ENCODE data around the gene HBG1.

The HBG1 gene

DNA sequence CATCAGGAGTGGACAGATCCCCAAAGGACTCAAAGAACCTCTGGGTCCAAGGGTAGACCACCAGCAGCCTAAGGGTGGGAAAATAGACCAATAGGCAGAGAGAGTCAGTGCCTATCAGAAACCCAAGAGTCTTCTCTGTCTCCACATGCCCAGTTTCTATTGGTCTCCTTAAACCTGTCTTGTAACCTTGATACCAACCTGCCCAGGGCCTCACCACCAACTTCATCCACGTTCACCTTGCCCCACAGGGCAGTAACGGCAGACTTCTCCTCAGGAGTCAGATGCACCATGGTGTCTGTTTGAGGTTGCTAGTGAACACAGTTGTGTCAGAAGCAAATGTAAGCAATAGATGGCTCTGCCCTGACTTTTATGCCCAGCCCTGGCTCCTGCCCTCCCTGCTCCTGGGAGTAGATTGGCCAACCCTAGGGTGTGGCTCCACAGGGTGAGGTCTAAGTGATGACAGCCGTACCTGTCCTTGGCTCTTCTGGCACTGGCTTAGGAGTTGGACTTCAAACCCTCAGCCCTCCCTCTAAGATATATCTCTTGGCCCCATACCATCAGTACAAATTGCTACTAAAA is 22.8 kb downstream of the HBG1 start, which contains the start of gene HBB:
Gene HBB, minus strand, starts transcription at position 340 of the 579 bp plus-strand sequence. Its CDS starts 50 bp downstream, at position 290.
- DNase-seq (ENCODE audit: low read depth), result no peak

DNA sequence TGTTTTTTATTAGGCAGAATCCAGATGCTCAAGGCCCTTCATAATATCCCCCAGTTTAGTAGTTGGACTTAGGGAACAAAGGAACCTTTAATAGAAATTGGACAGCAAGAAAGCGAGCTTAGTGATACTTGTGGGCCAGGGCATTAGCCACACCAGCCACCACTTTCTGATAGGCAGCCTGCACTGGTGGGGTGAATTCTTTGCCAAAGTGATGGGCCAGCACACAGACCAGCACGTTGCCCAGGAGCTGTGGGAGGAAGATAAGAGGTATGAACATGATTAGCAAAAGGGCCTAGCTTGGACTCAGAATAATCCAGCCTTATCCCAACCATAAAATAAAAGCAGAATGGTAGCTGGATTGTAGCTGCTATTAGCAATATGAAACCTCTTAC is 24.2 kb downstream of the HBG1 start:
- DNase-seq (ENCODE audit: low read depth), result no peak

DNA sequence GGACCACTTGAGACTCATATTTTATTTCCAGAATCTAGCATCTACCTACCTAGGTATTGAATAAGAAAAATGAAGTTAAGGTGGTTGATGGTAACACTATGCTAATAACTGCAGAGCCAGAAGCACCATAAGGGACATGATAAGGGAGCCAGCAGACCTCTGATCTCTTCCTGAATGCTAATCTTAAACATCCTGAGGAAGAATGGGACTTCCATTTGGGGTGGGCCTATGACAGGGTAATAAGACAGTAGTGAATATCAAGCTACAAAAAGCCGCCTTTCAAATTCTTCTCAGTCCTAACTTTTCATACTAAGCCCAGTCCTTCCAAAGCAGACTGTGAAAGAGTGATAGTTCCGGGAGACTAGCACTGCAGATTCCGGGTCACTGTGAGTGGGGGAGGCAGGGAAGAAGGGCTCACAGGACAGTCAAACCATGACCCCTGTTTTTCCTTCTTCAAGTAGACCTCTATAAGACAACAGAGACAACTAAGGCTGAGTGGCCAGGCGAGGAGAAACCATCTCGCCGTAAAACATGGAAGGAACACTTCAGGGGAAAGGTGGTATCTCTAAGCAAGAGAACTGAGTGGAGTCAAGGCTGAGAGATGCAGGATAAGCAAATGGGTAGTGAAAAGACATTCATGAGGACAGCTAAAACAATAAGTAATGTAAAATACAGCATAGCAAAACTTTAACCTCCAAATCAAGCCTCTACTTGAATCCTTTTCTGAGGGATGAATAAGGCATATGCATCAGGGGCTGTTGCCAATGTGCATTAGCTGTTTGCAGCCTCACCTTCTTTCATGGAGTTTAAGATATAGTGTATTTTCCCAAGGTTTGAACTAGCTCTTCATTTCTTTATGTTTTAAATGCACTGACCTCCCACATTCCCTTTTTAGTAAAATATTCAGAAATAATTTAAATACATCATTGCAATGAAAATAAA is 24.8 kb downstream of the HBG1 start:
- DNase-seq (ENCODE audit: low read depth), result no peak

DNA sequence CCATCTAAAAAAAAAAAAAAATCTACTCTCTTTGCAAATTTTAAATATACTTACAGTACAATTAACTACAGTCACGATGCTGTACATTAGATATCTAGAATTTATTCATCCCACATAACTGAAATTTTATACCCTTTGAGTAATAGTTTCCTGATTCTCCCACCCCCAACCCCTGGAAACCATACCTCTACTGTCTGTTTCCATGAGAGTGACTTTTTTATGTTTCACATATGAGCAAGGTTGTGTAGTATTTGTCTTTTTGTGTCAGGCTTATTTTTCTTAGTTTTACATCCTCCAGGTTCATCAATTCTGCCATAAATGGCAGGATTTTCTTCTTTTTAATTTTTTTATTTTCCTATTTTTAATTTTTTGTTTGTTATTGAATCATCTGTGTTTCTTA is 26.0 kb downstream of the HBG1 start:
- no peak for DNase-seq (ENCODE audit: low read depth)

DNA sequence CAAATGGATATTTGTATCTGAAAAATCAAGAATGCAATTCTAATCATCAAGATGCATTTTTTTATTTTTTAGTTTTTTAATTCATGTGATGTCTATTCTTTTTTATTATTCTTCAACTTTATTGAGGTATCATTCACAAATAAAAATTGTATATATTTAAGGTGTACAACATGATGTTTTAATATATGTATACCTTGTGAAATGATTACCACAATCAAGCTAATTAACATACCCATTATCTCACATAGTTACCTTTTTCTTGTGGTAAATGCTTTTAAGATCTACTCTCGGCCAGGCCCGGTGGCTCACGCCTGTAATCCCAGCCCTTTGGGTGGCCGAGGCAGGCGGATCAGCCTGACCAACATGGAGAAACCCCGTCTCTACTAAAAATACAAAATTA is 26.5 kb downstream of the HBG1 start:
- DNase-seq (ENCODE audit: low read depth), result no peak

DNA sequence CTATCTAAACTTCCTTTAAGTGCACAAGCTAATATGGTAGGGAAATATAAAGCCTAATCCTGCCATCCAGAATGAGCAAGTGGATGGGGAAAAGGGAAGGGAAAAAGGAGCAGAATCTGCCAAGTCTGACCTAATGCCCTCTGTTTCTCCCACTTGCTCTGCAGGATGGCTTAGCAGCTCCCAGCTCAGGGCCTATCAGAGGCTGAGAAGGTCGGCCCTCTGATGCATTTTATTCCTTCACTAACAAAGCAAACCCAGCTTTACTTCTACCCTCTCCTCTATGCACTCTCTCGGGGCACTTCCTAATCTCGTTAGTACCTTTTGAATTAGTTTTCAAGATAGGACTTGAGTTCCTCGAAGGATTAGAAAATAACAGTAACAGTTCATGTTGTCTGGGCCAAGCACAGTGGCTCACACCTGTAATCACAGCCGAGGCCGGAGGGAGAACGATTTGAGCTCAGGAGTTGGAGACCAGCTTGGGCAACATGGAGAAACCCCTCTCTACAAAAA is 39.2 kb downstream of the HBG1 start:
- no peak for DNase-seq (ENCODE audit: low read depth)

DNA sequence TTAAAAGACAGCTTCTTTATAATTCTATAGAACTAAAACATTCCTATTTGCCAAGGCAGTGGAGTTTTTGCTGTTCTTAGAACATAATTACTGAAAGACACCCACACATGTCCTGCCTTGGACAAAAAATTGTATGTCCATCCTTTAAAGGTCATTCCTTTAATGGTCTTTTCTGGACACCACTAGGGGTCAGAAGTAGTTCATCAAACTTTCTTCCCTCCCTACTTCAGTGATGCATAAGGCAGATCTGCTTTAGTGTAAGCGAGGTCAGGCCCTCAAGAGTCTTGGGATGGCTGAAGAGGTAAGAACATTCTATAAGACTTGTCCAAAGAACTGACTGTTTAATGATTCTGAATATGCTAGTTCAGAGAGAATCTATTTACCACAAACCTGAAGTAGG is 44.9 kb downstream of the HBG1 start:
- DNase-seq (ENCODE audit: low read depth), result no peak

DNA sequence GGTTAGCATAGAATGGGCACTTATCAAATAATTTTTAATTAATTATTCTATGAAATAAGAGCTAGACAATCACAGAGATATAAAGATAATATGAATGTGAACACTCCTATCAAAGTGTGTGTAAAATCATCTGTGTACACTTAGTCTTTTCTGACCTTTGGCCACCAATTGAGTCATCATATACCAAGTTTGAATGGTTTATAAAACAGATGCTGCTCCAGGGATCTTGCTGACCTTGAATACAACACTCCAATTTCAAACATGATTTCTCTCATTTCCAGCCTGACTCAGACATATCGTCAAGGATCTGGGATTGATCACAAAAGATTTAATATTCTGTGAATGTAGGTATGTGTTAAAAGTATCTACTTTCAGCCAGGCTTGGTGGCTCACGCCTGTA is 46.3 kb downstream of the HBG1 start:
- DNase-seq (ENCODE audit: low read depth), result no peak

DNA sequence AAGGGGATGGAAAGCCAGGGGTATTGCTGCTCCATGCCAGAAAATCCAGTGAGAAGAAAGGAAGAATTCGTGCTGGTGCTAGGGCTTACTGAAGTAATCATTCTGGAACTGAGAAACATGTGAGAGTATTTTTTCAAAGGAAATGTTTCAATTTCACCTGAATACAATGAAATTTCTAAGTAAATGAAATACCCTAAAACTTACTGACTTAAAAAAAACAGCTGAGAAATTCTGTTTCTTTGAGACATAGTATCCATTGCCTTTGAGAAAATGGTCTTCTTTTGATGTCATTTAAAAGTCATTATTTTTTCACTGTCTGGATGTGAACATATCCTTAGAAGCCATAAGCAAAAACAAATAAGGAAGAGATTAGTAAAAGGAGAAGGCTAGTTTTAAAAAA is 49.1 kb downstream of the HBG1 start, which contains the start of gene OR51V1:
Gene OR51V1, minus strand, starts transcription at position 101 of the 400 bp plus-strand sequence. Its CDS starts 0 bp downstream, at position 101.
- DNase-seq (ENCODE audit: low read depth), result no peak

DNA sequence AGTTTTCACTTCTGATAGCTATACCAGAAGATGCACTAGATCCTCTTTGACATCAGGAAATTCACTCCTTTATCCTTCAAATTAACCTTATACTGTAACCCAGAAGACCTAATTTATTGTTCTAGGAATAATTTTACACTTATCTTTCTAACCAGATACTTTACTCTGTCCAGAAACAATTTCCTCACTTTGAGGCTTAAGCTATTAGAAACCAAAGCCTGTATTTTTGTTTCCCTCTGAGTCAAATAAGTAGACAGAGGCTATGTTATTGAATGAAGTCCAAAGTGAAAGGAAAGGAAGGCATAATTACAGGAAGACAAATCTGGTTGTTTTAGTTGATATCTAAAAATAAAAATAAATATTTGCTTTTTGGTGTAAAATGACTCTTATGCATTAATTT is 51.4 kb downstream of the HBG1 start:
- no peak for DNase-seq (ENCODE audit: low read depth)

All from activated T-cell treated with anti-CD3 and anti-CD28 coated beads for 24 hours (primary cell).